Subcutaneous abdominal adipose tissue (tissue), 5 donors: ENCODE results near the gene CDH22.

ENCODE experiments used
- H3K27ac ChIP-seq: one replicate; pipeline ENCODE4 v1.7.0; 2013; ENCODE audit warnings: low read depth, mild to moderate bottlenecking, inconsistent platforms, low read length, moderate library complexity
- H3K27me3 ChIP-seq, 5 donors: one replicate each; pipeline ENCODE4 v1.7.0; 2013; ENCODE audit warnings: low read length in 5 of 5, inconsistent platforms in 1 of 5; ENCODE audit not compliant: control insufficient read depth in 5 of 5, insufficient read depth in 4 of 5
- H3K36me3 ChIP-seq, 5 donors: one replicate each; pipeline ENCODE4 v1.7.0; 2013; ENCODE audit warnings: low read length in 5 of 5; ENCODE audit not compliant: control insufficient read depth in 5 of 5, insufficient read depth in 5 of 5
- H3K4me1 ChIP-seq, 5 donors: one replicate each; pipeline ENCODE4 v1.7.0; 2013; ENCODE audit warnings: low read length in 5 of 5, mild to moderate bottlenecking in 3 of 5, moderate library complexity in 1 of 5; ENCODE audit not compliant: control insufficient read depth in 5 of 5, insufficient read depth in 5 of 5
- H3K4me3 ChIP-seq, 5 donors: one replicate each; pipeline ENCODE4 v1.7.0; 2013; ENCODE audit warnings: low read length in 5 of 5, low read depth in 1 of 5
- H3K9ac ChIP-seq, 5 donors: one replicate each; pipeline ENCODE4 v1.7.0; 2013; ENCODE audit warnings: low read length in 5 of 5, mild to moderate bottlenecking in 4 of 5, moderate library complexity in 3 of 5
- H3K9me3 ChIP-seq, 5 donors: one replicate each; pipeline ENCODE4 v1.7.0; 2013; ENCODE audit warnings: low read length in 5 of 5; ENCODE audit not compliant: control insufficient read depth in 5 of 5
- donor health status: healthy.
- donor health status: healthy.
- donor health status: healthy.
- donor health status: healthy.
- donor health status: healthy.

Gene CDH22

GRCh38 chr20:46272389-46273047 lies 35.8 kb downstream of the CDH22 start:
- no peak overlapping the region for H3K27ac ChIP-seq
- no peak overlapping the region for H3K9ac ChIP-seq
- H3K36me3 ChIP-seq: no peaks in the 10 kb centered on the region
- H3K27me3 ChIP-seq: peaks cover 0 to 28% (median 17%) of the 10 kb centered on the region in 5 donors
- no peak overlapping the region for H3K4me3 ChIP-seq
- H3K4me1 ChIP-seq: peaks cover 4 to 35% (median 17%) of the 10 kb centered on the region in 5 donors
- H3K9me3 ChIP-seq: peaks cover 0 to 12% (median 7%) of the 10 kb centered on the region in 5 donors

- H3K4me3 ChIP-seq: no peak overlapping the region
Observed at GRCh38 chr20:46270977-46271744, 37.1 kb downstream of the CDH22 start.

GRCh38 chr20:46269372-46269771 lies 38.9 kb downstream of the CDH22 start:
- Histone ChIP-seq H3K4me3 (no peak overlapping the region), H3K4me1 (peaks cover 4 to 35% (median 14%) of the 10 kb centered on the region in 5 donors), H3K36me3 (no peaks in the 10 kb centered on the region), H3K9ac (no peak overlapping the region), H3K27me3 (peaks cover 0 to 32% (median 20%) of the 10 kb centered on the region in 5 donors), H3K27ac (no peak overlapping the region), H3K9me3 (peaks cover 0 to 12% (median 7%) of the 10 kb centered on the region in 5 donors)

More at GRCh38 chr20:46270977-46271744, 37.1 kb downstream of the CDH22 start:
- Histone ChIP-seq H3K36me3 (no peaks in the 10 kb centered on the region), H3K4me1 (peaks cover 4 to 38% (median 17%) of the 10 kb centered on the region in 5 donors), H3K9me3 (peaks cover 0 to 12% (median 7%) of the 10 kb centered on the region in 5 donors), H3K27me3 (peaks cover 0 to 30% (median 16%) of the 10 kb centered on the region in 5 donors), H3K27ac (no peak overlapping the region), H3K9ac (no peak overlapping the region)

- Histone ChIP-seq H3K27ac (no peak overlapping the region), H3K9me3 (peaks cover 0 to 11% (median 7%) of the 10 kb centered on the region in 5 donors), H3K9ac (no peak overlapping the region), H3K4me1 (peaks cover 0 to 28% (median 8%) of the 10 kb centered on the region in 5 donors), H3K4me3 (no peak overlapping the region), H3K27me3 (peaks cover 0 to 32% (median 20%) of the 10 kb centered on the region in 5 donors), H3K36me3 (no peaks in the 10 kb centered on the region)
Observed at GRCh38 chr20:46268662-46269061, 39.6 kb downstream of the CDH22 start.

- Histone ChIP-seq H3K9me3 (peaks cover 0 to 8% (median 5%) of the 10 kb centered on the region in 5 donors), H3K4me3 (no peak overlapping the region), H3K9ac (no peak overlapping the region), H3K27ac (no peak overlapping the region), H3K27me3 (peaks cover 0 to 32% (median 20%) of the 10 kb centered on the region in 5 donors), H3K36me3 (no peaks in the 10 kb centered on the region), H3K4me1 (peaks cover 0 to 23% (median 8%) of the 10 kb centered on the region in 5 donors)
Observed at GRCh38 chr20:46268131-46268614, 40.1 kb downstream of the CDH22 start.

- Histone ChIP-seq H3K36me3 (no peaks in the 10 kb centered on the region), H3K27me3 (peaks cover 0 to 32% (median 20%) of the 10 kb centered on the region in 5 donors), H3K27ac (no peak overlapping the region), H3K4me3 (no peak overlapping the region), H3K9ac (no peak overlapping the region), H3K4me1 (peaks cover 0 to 21% (median 11%) of the 10 kb centered on the region in 5 donors), H3K9me3 (peaks cover 0 to 2% (median 1%) of the 10 kb centered on the region in 5 donors)
Observed at GRCh38 chr20:46267108-46268105, 40.9 kb downstream of the CDH22 start.

- H3K9ac ChIP-seq: no peak overlapping the region
- H3K4me1 ChIP-seq: peaks cover 2 to 38% (median 26%) of the 10 kb centered on the region in 5 donors
- no peak overlapping the region for H3K27ac ChIP-seq
- H3K27me3 ChIP-seq: peaks cover 0 to 27% (median 16%) of the 10 kb centered on the region in 5 donors
- no peaks in the 10 kb centered on the region for H3K36me3 ChIP-seq
- H3K4me3 ChIP-seq: no peak overlapping the region
- H3K9me3 ChIP-seq: peaks cover 0 to 2% (median 0%) of the 10 kb centered on the region in 5 donors
Observed at GRCh38 chr20:46265539-46265938, 42.8 kb downstream of the CDH22 start.

- peaks cover 0 to 40% (median 26%) of the 10 kb centered on the region in 5 donors for H3K4me1 ChIP-seq
- H3K9me3 ChIP-seq: peaks cover 0 to 2% (median 0%) of the 10 kb centered on the region in 5 donors
- H3K27me3 ChIP-seq: peaks cover 0 to 22% (median 11%) of the 10 kb centered on the region in 5 donors
- no peak overlapping the region for H3K4me3 ChIP-seq
- H3K9ac ChIP-seq: no peak overlapping the region
- no peaks in the 10 kb centered on the region for H3K36me3 ChIP-seq
- H3K27ac ChIP-seq: no peak overlapping the region
Observed at GRCh38 chr20:46264391-46265266, 43.7 kb downstream of the CDH22 start.
